SK-N-SH (cell line): ENCODE data around the gene CA7. TPM values are rescaled to one million over a fixed set of nuclear protein-coding genes. Genes with fewer than 3 reads are reported as not detected.

Experiments
- CTCF ChIA-PET: fragments of 300-600, 350-600 bp; formaldehyde crosslinking; extraction: SDS; loops from one replicate; lab custom pipeline; 2021; lab: Yijun Ruan, JAX
- POLR2A ChIA-PET: fragments of 350-600 bp; sonication (Branson Sonifier 250); formaldehyde crosslinking; extraction: SDS; loops from one replicate; lab custom pipeline; 2020; ENCODE audit warnings: antibody characterized with exemption, inconsistent platforms; lab: Yijun Ruan, JAX
- DNase-seq: peaks from one replicate; pipeline ENCODE4 v3.0.0; 2012
- H2AFZ ChIP-seq: fragments of 200-600 bp; sonication (generic); 2 replicates; pipeline ENCODE4 v1.8.1; 2016; ENCODE audit warnings: antibody characterized with exemption, mild to moderate bottlenecking, low read depth
- H3F3A ChIP-seq: fragments of 200-600 bp; sonication (generic); replicated peaks from 2 replicates; pipeline ENCODE3; 2016; ENCODE audit warnings: antibody characterized with exemption, mild to moderate bottlenecking; ENCODE audit not compliant: insufficient read depth
- H3K27ac ChIP-seq, 2 experiments: fragments of 200-500 bp in 1 of 2; fragments of 200-600 bp in 1 of 2; sonication (Bioruptor generic) in 1 of 2; sonication (generic), shearing (Covaris generic) in 1 of 2; 2 replicates each; pipeline versions ENCODE4 v1.5.1 to v1.6.1; 2014 to 2016; ENCODE audit warnings: low read depth in 2 of 2, inconsistent platforms in 1 of 2, low read length in 1 of 2, mild to moderate bottlenecking in 1 of 2, mixed read lengths in 1 of 2
- H3K27me3 ChIP-seq: fragments of 200-600 bp; sonication (generic), shearing (Covaris generic); 2 replicates; pipeline ENCODE4 v1.6.1; 2016; ENCODE audit warnings: mixed run types; ENCODE audit not compliant: insufficient read depth
- H3K36me3 ChIP-seq, 2 experiments: fragments of 200-500 bp in 1 of 2; fragments of 200-600 bp in 1 of 2; sonication (Bioruptor generic) in 1 of 2; sonication (generic) in 1 of 2; replicated peaks in 1 of 2; 2 replicates each; pipeline versions ENCODE3 to v1.5.1; 2014 to 2016; ENCODE audit warnings: low read length in 1 of 2, mild to moderate bottlenecking in 1 of 2; ENCODE audit not compliant: insufficient read depth in 2 of 2, control insufficient read depth in 1 of 2
- H3K4me1 ChIP-seq, 2 experiments: fragments of 200-500 bp in 1 of 2; fragments of 200-600 bp in 1 of 2; sonication (Bioruptor generic) in 1 of 2; sonication (generic), shearing (Covaris generic) in 1 of 2; 2 replicates each; pipeline versions ENCODE4 v1.5.1 to v1.6.1; 2014 to 2016; ENCODE audit warnings: low read depth in 1 of 2, low read length in 1 of 2, mixed run types in 1 of 2; ENCODE audit not compliant: insufficient read depth in 2 of 2, control insufficient read depth in 1 of 2
- H3K4me2 ChIP-seq: fragments of 200-600 bp; sonication (generic), shearing (Covaris generic); 2 replicates; pipeline ENCODE4 v1.6.1; 2017; ENCODE audit warnings: mixed run types
- H3K4me3 ChIP-seq, 2 experiments: fragments of 200-500 bp in 1 of 2; fragments of 200-600 bp in 1 of 2; sonication (Bioruptor generic) in 1 of 2; sonication (generic), shearing (Covaris generic) in 1 of 2; 2 replicates each; pipeline versions ENCODE4 v1.5.1 to v1.8.1; 2014 to 2016; ENCODE audit warnings: low read depth in 2 of 2, inconsistent platforms in 1 of 2, low read length in 1 of 2, mild to moderate bottlenecking in 1 of 2, mixed read lengths in 1 of 2, moderate library complexity in 1 of 2
- H3K79me2 ChIP-seq: fragments of 200-600 bp; sonication (generic); 2 replicates; pipeline ENCODE4 v1.8.1; 2017; ENCODE audit warnings: mild to moderate bottlenecking; ENCODE audit not compliant: insufficient read depth
- H3K9ac ChIP-seq: fragments of 200-600 bp; sonication (generic); 2 replicates; pipeline ENCODE4 v1.6.1; 2017; ENCODE audit warnings: mixed run types
- H3K9me2 ChIP-seq: fragments of 200-600 bp; sonication (generic); 2 replicates; pipeline ENCODE4 v1.6.1; 2017; ENCODE audit warnings: mixed run types
- H3K9me3 ChIP-seq: fragments of 200-600 bp; sonication (generic); 2 replicates; pipeline ENCODE4 v1.6.1; 2017; ENCODE audit warnings: mixed run types, mild to moderate bottlenecking, moderate library complexity
- H4K20me1 ChIP-seq: fragments of 200-600 bp; sonication (generic); 2 replicates; pipeline ENCODE4 v1.6.1; 2017; ENCODE audit warnings: mild to moderate bottlenecking, mixed run types; ENCODE audit not compliant: insufficient read depth
- EP300 ChIP-seq, 2 experiments: IDR thresholded peaks; 2 replicates each; pipeline versions ENCODE4 v1.4.0 to v1.6.1; 2012; ENCODE audit warnings: borderline replicate concordance in 1 of 2, low read depth in 1 of 2, low read length in 1 of 2
- EZH2phosphoT487 ChIP-seq: fragments of 200-600 bp; sonication (generic); IDR thresholded peaks from 2 replicates; pipeline ENCODE4 v1.6.1; 2017; ENCODE audit warnings: low read depth, mixed run types, mild to moderate bottlenecking, antibody characterized with exemption, moderate library complexity, borderline replicate concordance
- FOXM1 ChIP-seq: IDR thresholded peaks from 2 replicates; pipeline ENCODE4 v1.4.0; 2012; ENCODE audit warnings: low read depth, mild to moderate bottlenecking
- MEF2A ChIP-seq: IDR thresholded peaks from 2 replicates; pipeline ENCODE4 v1.4.0; 2012; ENCODE audit warnings: low read depth, borderline replicate concordance
- NFIC ChIP-seq: IDR thresholded peaks from 2 replicates; pipeline ENCODE4 v1.4.0; 2012; ENCODE audit warnings: borderline replicate concordance
- POLR2AphosphoS5 ChIP-seq: IDR thresholded peaks from 2 replicates; pipeline ENCODE4 v1.6.1; 2012; ENCODE audit warnings: low read depth, low read length
- RCOR1 ChIP-seq: fragments of 150-350 bp; IDR thresholded peaks from 2 replicates; pipeline ENCODE4 v1.6.1; 2017; ENCODE audit warnings: antibody characterized with exemption, low read length
- SMC3 ChIP-seq: IDR thresholded peaks from 2 replicates; pipeline ENCODE4 v1.6.1; 2012; ENCODE audit warnings: low read depth, low read length, improper control_type of control experiment
- TAF1 ChIP-seq: IDR thresholded peaks from 2 replicates; pipeline ENCODE4 v1.6.1; 2012; ENCODE audit warnings: low read depth, mild to moderate bottlenecking, low read length, moderate library complexity, borderline replicate concordance
- TCF12 ChIP-seq: IDR thresholded peaks from 2 replicates; pipeline ENCODE4 v1.4.0; 2012
- YY1 ChIP-seq: IDR thresholded peaks from 2 replicates; pipeline ENCODE4 v1.4.0; 2012; ENCODE audit warnings: low read depth, mild to moderate bottlenecking
- WGBS: methylation state at CpG from one replicate; pipeline ENCODE4 v1.1.6; 2017; ENCODE audit warnings: low lambda C conversion rate; 5-methylcytosine and 5-hydroxymethylcytosine counted together
- polyA plus RNA-seq, 3 experiments: library from polyadenylated mRNA; depleted of rRNA; stranded (reverse); fragments of >200 nt; gene quantifications; 2 replicates each; pipeline ENCODE4 v1.2.3, GENCODE V29; 2012
- TF ChIP-seq, protein P1 (sequence below): IDR thresholded peaks from 2 replicates; pipeline ENCODE4 v1.4.0; 2012; ENCODE audit warnings: low read depth, borderline replicate concordance
- TF ChIP-seq, protein P2 (sequence below): IDR thresholded peaks from 2 replicates; pipeline ENCODE4; 2012
- TF ChIP-seq, protein P3 (sequence below): fragments of 200-600 bp; sonication (generic); IDR thresholded peaks from 2 replicates; pipeline ENCODE4 v1.6.1; 2017; ENCODE audit warnings: antibody characterized with exemption, mild to moderate bottlenecking, moderate library complexity
- TF ChIP-seq, protein P4 (sequence below): IDR thresholded peaks from 2 replicates; pipeline ENCODE4 v1.4.0; 2012; ENCODE audit warnings: low read depth
- TF ChIP-seq, protein P5 (sequence below): IDR thresholded peaks from 2 replicates; pipeline ENCODE4 v1.4.0; 2012; ENCODE audit warnings: low read depth, borderline replicate concordance

CA7 gene
- polyA plus RNA-seq, 1 of the 3 experiments (the other 2 are of a cell fraction): 0.12 TPM

DNA sequence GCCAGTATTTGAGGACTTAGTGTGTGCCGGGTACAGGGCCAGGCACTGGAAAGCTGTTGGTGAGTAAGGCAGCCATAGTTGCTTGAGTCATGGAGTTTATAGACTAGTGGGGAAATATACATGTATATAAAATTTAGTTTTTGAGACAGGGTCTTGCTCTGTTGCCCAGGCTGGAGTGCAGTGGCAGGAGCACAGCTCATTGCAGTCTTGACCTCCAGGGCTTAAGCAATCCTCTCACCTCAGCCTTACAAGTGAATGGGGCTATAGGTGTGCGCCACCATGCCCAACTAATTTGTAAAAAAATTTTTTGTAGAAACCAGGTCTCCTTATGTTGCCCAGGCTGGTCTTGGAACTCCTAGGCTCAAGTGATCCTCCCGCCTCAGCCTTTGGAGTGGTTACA, 38.5 kb downstream of the CA7 start:
- no peak overlapping the region for H3K9ac ChIP-seq
- CTCF ChIA-PET: interaction anchor here (0.9 to 4.0 kb wide), 9 partner anchors 9 to 71 kb away, joined by 3 to 26 read pairs (median 10); partner anchors contain the start of gene NAE1
- WGBS: 96% methylated on average over 2 of the region's 3 CpGs

More for the DNA sequence above, 38.5 kb downstream of the CA7 start:
- H3K27ac ChIP-seq: no peak overlapping the region
- no peaks in the 10 kb centered on the region for H3K27me3 ChIP-seq
- no peaks in the 10 kb centered on the region for H3K9me2 ChIP-seq
- peaks cover 3% of the 10 kb centered on the region for H3F3A ChIP-seq
- peaks cover 20% of the 10 kb centered on the region for H3K79me2 ChIP-seq
- POLR2A ChIA-PET: interaction anchor here (0.6 kb wide), 1 partner anchor 122 kb away, joined by 3 read pairs; no protein-coding TSS in a partner anchor
- no peak overlapping the region for H3K4me3 ChIP-seq
- no peaks in the 10 kb centered on the region for H4K20me1 ChIP-seq
- H3K9me3 ChIP-seq: no peaks in the 10 kb centered on the region
- no peak overlapping the region for H2AFZ ChIP-seq
- no peak overlapping the region for H3K4me2 ChIP-seq
- H3K4me1 ChIP-seq: peaks cover 0 to 7% of the 10 kb centered on the region in 2 experiments; a peak in 1 of 4 replicates
- H3K36me3 ChIP-seq: peaks cover 14 to 19% of the 10 kb centered on the region in 2 experiments
- TF ChIP-seq, protein P1, sequence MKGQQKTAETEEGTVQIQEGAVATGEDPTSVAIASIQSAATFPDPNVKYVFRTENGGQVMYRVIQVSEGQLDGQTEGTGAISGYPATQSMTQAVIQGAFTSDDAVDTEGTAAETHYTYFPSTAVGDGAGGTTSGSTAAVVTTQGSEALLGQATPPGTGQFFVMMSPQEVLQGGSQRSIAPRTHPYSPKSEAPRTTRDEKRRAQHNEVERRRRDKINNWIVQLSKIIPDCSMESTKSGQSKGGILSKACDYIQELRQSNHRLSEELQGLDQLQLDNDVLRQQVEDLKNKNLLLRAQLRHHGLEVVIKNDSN: no peak
- no peak for TF ChIP-seq MEF2A
- no peak for TF ChIP-seq TCF12
- TF ChIP-seq TAF1: no peak
- TF ChIP-seq, protein P2, sequence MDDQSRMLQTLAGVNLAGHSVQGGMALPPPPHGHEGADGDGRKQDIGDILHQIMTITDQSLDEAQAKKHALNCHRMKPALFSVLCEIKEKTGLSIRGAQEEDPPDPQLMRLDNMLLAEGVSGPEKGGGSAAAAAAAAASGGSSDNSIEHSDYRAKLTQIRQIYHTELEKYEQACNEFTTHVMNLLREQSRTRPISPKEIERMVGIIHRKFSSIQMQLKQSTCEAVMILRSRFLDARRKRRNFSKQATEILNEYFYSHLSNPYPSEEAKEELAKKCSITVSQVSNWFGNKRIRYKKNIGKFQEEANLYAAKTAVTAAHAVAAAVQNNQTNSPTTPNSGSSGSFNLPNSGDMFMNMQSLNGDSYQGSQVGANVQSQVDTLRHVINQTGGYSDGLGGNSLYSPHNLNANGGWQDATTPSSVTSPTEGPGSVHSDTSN: no peak
- TF ChIP-seq, protein P3, sequence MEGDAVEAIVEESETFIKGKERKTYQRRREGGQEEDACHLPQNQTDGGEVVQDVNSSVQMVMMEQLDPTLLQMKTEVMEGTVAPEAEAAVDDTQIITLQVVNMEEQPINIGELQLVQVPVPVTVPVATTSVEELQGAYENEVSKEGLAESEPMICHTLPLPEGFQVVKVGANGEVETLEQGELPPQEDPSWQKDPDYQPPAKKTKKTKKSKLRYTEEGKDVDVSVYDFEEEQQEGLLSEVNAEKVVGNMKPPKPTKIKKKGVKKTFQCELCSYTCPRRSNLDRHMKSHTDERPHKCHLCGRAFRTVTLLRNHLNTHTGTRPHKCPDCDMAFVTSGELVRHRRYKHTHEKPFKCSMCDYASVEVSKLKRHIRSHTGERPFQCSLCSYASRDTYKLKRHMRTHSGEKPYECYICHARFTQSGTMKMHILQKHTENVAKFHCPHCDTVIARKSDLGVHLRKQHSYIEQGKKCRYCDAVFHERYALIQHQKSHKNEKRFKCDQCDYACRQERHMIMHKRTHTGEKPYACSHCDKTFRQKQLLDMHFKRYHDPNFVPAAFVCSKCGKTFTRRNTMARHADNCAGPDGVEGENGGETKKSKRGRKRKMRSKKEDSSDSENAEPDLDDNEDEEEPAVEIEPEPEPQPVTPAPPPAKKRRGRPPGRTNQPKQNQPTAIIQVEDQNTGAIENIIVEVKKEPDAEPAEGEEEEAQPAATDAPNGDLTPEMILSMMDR: no peak
- no peak for TF ChIP-seq NFIC
- no peak for TF ChIP-seq YY1
- TF ChIP-seq, protein P4, sequence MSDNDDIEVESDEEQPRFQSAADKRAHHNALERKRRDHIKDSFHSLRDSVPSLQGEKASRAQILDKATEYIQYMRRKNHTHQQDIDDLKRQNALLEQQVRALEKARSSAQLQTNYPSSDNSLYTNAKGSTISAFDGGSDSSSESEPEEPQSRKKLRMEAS: no peak
- TF ChIP-seq, protein P5, sequence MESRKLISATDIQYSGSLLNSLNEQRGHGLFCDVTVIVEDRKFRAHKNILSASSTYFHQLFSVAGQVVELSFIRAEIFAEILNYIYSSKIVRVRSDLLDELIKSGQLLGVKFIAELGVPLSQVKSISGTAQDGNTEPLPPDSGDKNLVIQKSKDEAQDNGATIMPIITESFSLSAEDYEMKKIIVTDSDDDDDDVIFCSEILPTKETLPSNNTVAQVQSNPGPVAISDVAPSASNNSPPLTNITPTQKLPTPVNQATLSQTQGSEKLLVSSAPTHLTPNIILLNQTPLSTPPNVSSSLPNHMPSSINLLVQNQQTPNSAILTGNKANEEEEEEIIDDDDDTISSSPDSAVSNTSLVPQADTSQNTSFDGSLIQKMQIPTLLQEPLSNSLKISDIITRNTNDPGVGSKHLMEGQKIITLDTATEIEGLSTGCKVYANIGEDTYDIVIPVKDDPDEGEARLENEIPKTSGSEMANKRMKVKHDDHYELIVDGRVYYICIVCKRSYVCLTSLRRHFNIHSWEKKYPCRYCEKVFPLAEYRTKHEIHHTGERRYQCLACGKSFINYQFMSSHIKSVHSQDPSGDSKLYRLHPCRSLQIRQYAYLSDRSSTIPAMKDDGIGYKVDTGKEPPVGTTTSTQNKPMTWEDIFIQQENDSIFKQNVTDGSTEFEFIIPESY: no peak
- TF ChIP-seq RCOR1: no peak
- TF ChIP-seq FOXM1: no peak
- no peak for TF ChIP-seq EP300 (IDR thresholded peaks at IDR 0.05; ENCODE audit: borderline replicate concordance in 1 of 2, low read depth in 1 of 2, low read length in 1 of 2)
- no peak for TF ChIP-seq EZH2phosphoT487
- no peak for TF ChIP-seq SMC3
- TF ChIP-seq POLR2AphosphoS5: no peak
- DNase-seq: no peak
